ENCODE results near the gene PTGR2.
"Not testable (repeated sequence)": the region's sequence is repeated elsewhere in the genome, so short reads cannot be mapped to it uniquely, and the experiment has no call there.

Gene PTGR2

GRCh38 chr14:73851567-73852382, at the start of gene PTGR2:
PTGR2 (plus strand) TSS chr14:73851831; CDS start chr14:73858863, 7,032 bp downstream.
- DNase-seq = peak; percentile 99

- DNase-seq = peak; percentile 11
These were observed 49.0 kb upstream of the PTGR2 start for GRCh38 chr14:73802431-73803188.

GRCh38 chr14:73804636-73805035, 47.0 kb upstream of the PTGR2 start:
- DNase-seq = peak; percentile 45

GRCh38 chr14:73807457-73807856, 44.2 kb upstream of the PTGR2 start:
- DNase-seq = no peak

- DNase-seq = peak; percentile 76
These were observed 42.2 kb upstream of the PTGR2 start for GRCh38 chr14:73809391-73809790.

GRCh38 chr14:73810478-73811163, 41.0 kb upstream of the PTGR2 start:
- no peak for DNase-seq

GRCh38 chr14:73811164-73811503, 40.5 kb upstream of the PTGR2 start:
- DNase-seq = no peak

GRCh38 chr14:73814153-73814552, 37.5 kb upstream of the PTGR2 start:
- no peak for DNase-seq

- DNase-seq = no peak
These were observed 35.8 kb upstream of the PTGR2 start for GRCh38 chr14:73815849-73816248.

GRCh38 chr14:73816393-73816816, 35.2 kb upstream of the PTGR2 start:
- no peak for DNase-seq

- no peak for DNase-seq
These were observed 34.5 kb upstream of the PTGR2 start for GRCh38 chr14:73817020-73817655.

- no peak for DNase-seq
These were observed 32.8 kb upstream of the PTGR2 start for GRCh38 chr14:73818821-73819220.

GRCh38 chr14:73820631-73821030, 31.0 kb upstream of the PTGR2 start:
- DNase-seq = no peak

- DNase-seq = no peak
These were observed 28.2 kb upstream of the PTGR2 start for GRCh38 chr14:73823339-73823885.

- DNase-seq = no peak
These were observed 27.5 kb upstream of the PTGR2 start for GRCh38 chr14:73824127-73824526.

GRCh38 chr14:73824536-73824935, 27.1 kb upstream of the PTGR2 start:
- DNase-seq = no peak

GRCh38 chr14:73825551-73826188, 26.0 kb upstream of the PTGR2 start:
- peak; percentile 92 for DNase-seq

- not testable (repeated sequence) for DNase-seq
These were observed 24.4 kb upstream of the PTGR2 start for GRCh38 chr14:73827190-73827589.

GRCh38 chr14:73829071-73829470, 22.6 kb upstream of the PTGR2 start:
- DNase-seq = no peak

GRCh38 chr14:73829526-73830431, 21.9 kb upstream of the PTGR2 start:
- DNase-seq = no peak

GRCh38 chr14:73833034-73833433, 18.6 kb upstream of the PTGR2 start:
- no peak for DNase-seq
